ENCODE measurements around the gene EMC9.

The EMC9 gene

DNA sequence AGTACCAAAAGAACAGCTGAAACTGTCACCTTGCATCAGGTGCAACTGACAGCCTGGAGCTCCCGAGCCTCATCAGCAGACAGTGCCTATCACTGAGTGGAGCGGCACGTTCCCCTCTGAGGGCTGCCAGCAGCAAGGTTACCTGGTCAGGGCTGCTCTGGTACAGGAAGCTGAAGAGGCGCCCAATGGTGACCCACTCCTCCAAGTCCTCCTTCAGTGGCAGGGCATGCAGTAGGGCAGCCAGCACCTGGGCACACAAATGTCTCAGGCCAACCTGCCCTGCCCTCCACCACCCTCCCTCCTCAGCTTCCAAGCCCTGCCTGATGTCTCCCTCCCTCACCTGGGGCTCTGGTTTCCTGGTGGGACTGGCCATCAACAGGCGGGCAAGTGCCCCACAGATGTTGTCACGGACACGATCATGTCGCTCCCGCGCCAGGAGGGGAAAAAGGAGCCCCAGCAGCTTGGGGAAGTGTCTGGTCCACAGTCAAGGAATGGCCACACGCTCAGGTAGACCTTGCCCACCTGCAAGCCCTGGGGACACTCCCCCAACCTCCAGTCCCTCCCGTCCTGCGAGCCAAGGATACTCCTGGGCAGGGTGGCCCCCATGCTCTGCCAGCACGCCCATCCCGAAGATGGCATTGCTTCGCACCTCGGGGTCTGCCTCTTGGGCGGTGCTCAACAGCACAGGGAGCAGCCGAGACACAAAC, 40.1 kb upstream of the EMC9 start:
- no peaks in the 10 kb centered on the region for H4K20me1 ChIP-seq (ENCODE audit: insufficient read depth)
- no peaks in the 10 kb centered on the region for H3K27me3 ChIP-seq (ENCODE audit: insufficient read depth, low read depth)
- no peak overlapping the region for H3K4me3 ChIP-seq (IDR thresholded peaks at IDR 0.05; ENCODE audit: insufficient read depth, low read depth, low read length)
- no peaks in the 10 kb centered on the region for H3K79me2 ChIP-seq (ENCODE audit: insufficient read depth, low read depth)
- H3K9ac ChIP-seq: no peak overlapping the region
- no peak overlapping the region for H2AFZ ChIP-seq (ENCODE audit: low read depth)
- TF ChIP-seq, protein P1, sequence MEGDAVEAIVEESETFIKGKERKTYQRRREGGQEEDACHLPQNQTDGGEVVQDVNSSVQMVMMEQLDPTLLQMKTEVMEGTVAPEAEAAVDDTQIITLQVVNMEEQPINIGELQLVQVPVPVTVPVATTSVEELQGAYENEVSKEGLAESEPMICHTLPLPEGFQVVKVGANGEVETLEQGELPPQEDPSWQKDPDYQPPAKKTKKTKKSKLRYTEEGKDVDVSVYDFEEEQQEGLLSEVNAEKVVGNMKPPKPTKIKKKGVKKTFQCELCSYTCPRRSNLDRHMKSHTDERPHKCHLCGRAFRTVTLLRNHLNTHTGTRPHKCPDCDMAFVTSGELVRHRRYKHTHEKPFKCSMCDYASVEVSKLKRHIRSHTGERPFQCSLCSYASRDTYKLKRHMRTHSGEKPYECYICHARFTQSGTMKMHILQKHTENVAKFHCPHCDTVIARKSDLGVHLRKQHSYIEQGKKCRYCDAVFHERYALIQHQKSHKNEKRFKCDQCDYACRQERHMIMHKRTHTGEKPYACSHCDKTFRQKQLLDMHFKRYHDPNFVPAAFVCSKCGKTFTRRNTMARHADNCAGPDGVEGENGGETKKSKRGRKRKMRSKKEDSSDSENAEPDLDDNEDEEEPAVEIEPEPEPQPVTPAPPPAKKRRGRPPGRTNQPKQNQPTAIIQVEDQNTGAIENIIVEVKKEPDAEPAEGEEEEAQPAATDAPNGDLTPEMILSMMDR (conservative IDR thresholded peaks at IDR 0.05; ENCODE audit: low read depth, low read length): no peak
- H3K36me3 ChIP-seq (ENCODE audit: insufficient read depth): no peaks in the 10 kb centered on the region
- no peak overlapping the region for H3K4me2 ChIP-seq
- no peaks in the 10 kb centered on the region for H3K4me1 ChIP-seq (ENCODE audit: low read depth, poor library complexity, severe bottlenecking)
- H3K27ac ChIP-seq: no peak overlapping the region

DNA sequence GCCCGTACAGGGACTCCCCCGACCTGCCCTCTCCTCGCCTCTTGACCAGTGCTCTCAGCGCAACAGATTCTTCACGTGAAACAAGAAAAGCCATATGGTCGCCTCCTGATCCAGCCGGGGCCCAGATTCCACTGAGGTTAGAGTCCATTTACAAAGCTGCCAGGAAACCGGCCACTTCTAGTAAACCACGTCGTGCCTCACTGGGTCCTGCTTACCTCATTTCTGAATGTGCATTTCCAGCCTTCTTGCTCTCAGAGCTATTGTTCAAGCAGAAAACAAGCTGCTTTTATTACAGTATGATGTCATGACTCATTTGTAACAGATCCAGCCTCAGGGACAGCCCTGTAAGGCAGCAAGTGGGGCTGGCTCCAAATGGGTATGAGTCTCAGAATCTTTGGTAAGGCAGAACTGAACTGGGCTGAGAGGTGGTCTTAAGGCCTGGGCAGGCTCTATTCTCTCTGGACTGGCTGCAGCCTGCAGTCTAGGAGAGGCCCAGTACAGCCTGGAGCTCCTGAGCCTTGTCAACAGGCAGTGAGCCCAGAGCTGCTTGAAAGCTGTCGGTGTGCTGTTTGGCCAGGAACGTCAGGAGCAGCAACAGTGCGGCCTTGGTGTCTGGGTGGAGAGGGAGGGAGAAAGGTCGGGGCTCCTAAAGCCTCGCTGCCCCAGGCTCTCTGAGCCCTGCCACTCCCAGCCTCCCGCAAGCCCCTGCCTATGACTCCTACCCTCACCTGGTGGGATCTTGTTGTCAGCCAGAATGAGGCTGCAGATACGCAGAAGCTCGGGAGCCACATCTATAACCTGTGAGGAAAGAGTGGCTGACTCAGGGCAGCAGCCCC, 38.8 kb upstream of the EMC9 start:
- H3K4me3 ChIP-seq (IDR thresholded peaks at IDR 0.05; ENCODE audit: insufficient read depth, low read depth, low read length): no peak overlapping the region
- H3K4me2 ChIP-seq: no peak overlapping the region
- no peaks in the 10 kb centered on the region for H3K27me3 ChIP-seq (ENCODE audit: insufficient read depth, low read depth)
- no peaks in the 10 kb centered on the region for H4K20me1 ChIP-seq (ENCODE audit: insufficient read depth)
- no peak overlapping the region for H3K27ac ChIP-seq
- no peaks in the 10 kb centered on the region for H3K36me3 ChIP-seq (ENCODE audit: insufficient read depth)
- no peak overlapping the region for H3K9ac ChIP-seq
- no peaks in the 10 kb centered on the region for H3K79me2 ChIP-seq (ENCODE audit: insufficient read depth, low read depth)
- no peak overlapping the region for H2AFZ ChIP-seq (ENCODE audit: low read depth)
- H3K4me1 ChIP-seq (ENCODE audit: low read depth, poor library complexity, severe bottlenecking): no peaks in the 10 kb centered on the region
- TF ChIP-seq, protein P1 (conservative IDR thresholded peaks at IDR 0.05; ENCODE audit: low read depth, low read length): no peak

DNA sequence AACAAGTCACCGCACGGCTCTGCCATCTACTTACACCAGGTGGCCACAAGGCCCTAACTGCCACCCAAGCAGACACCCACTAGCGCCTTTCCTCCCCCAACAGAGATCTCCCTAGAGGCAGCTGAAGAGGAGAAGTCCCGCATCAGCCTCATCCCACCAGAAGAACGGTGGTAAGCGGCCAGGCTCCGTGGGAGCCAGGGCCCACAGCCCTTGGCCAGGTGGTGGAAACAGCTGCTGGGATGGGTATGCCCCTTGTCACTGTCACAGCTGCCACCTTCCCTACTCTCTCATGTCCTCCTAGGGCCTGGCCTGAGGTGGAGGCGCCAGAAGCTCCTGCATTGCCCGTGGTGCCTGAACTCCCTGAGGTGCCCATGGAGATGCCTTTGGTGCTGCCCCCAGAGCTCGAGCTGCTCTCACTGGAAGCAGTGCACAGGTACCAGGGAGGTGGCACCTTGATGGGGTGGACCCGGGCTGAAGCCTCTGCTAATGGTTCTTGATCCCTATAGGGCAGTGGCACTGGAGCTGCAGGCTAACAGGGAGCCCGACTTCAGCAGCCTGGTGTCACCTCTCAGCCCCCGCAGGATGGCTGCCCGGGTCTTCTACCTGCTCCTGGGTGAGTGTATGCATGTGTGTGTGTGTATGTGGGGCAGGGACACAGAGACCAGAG, 38.0 kb upstream of the EMC9 start:
- Histone ChIP-seq H3K27ac (no peak overlapping the region), H3K9ac (no peak overlapping the region), H3K79me2 (ENCODE audit: insufficient read depth, low read depth) (no peaks in the 10 kb centered on the region), H3K4me1 (ENCODE audit: low read depth, poor library complexity, severe bottlenecking) (no peaks in the 10 kb centered on the region), H2AFZ (ENCODE audit: low read depth) (no peak overlapping the region), H3K4me2 (no peak overlapping the region), H3K4me3 (IDR thresholded peaks at IDR 0.05; ENCODE audit: insufficient read depth, low read depth, low read length) (no peak overlapping the region), H3K36me3 (ENCODE audit: insufficient read depth) (no peaks in the 10 kb centered on the region), H4K20me1 (ENCODE audit: insufficient read depth) (no peaks in the 10 kb centered on the region), H3K27me3 (ENCODE audit: insufficient read depth, low read depth) (no peaks in the 10 kb centered on the region)
- TF ChIP-seq, protein P1 (conservative IDR thresholded peaks at IDR 0.05; ENCODE audit: low read depth, low read length): no peak

DNA sequence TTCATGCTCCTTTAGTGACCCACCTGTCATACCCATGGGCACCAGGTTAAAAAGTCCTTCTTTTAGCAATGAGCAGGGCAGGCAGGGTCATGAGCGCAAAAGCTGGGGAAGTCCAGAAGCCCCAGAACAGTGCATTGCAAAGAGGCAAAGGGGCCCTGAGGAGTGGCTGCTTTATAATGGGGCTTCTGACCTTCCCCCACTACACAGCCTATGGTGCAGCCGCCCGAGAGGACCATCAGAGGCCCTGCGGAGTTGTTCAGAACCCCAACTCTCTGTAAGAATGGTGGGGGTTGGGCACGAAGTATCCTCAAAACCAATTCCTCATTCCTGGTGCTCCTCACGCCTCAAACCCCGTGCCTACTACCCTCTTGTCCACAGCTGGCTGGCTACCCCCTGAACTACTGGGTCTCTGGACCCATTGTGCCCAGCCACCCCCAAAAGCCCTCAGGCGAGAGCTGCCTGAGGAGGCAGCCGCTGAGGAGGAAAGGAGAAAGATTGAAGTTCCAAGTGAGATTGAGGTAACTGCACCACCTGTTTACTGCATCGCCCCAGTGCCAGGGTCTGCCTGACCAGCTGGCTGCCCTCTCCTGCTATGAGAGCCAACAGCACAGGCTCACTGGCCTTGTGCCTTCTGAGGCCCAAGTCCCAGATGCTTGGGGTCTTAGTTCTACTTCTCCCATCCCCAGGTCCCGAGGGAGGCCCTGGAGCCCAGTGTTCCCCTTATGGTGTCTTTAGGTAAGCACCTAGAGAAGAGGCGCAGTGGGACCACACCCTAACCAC, 37.2 kb upstream of the EMC9 start:
- Histone ChIP-seq H3K4me3 (IDR thresholded peaks at IDR 0.05; ENCODE audit: insufficient read depth, low read depth, low read length) (no peak overlapping the region), H3K27ac (no peak overlapping the region), H2AFZ (ENCODE audit: low read depth) (no peak overlapping the region), H3K36me3 (ENCODE audit: insufficient read depth) (no peaks in the 10 kb centered on the region), H3K9ac (no peak overlapping the region), H3K79me2 (ENCODE audit: insufficient read depth, low read depth) (no peaks in the 10 kb centered on the region), H3K4me1 (ENCODE audit: low read depth, poor library complexity, severe bottlenecking) (no peaks in the 10 kb centered on the region), H3K4me2 (no peak overlapping the region), H4K20me1 (ENCODE audit: insufficient read depth) (no peaks in the 10 kb centered on the region), H3K27me3 (ENCODE audit: insufficient read depth, low read depth) (no peaks in the 10 kb centered on the region)
- TF ChIP-seq, protein P1 (conservative IDR thresholded peaks at IDR 0.05; ENCODE audit: low read depth, low read length): no peak
